AG04450 (cell line): ENCODE data around the gene NFYB. TPM values are rescaled to one million over a fixed set of nuclear protein-coding genes. Genes with fewer than 3 reads are reported as not detected.

Source experiments
- CTCF ChIA-PET: fragments of 300-600, 350-600 bp; formaldehyde crosslinking; extraction: SDS; loops from one replicate; lab custom pipeline; 2022; ENCODE audit warnings: antibody characterized with exemption, inconsistent platforms; lab: Charles Lee
- POLR2A ChIA-PET: fragments of 350-600 bp; formaldehyde crosslinking; extraction: SDS; loops from one replicate; lab custom pipeline; 2021; ENCODE audit warnings: antibody characterized with exemption, inconsistent platforms; lab: Yijun Ruan, JAX
- DNase-seq: peaks from one replicate; pipeline ENCODE4 v3.0.0-alpha.2; 2011; ENCODE audit warnings: low read depth, low spot score
- H3K27ac ChIP-seq: one replicate; pipeline ENCODE4 v1.5.1; 2012; ENCODE audit warnings: low read depth, low read length, control low read depth
- H3K27me3 ChIP-seq: one replicate; pipeline ENCODE4 v1.6.0; 2012; ENCODE audit warnings: low read length; ENCODE audit not compliant: control insufficient read depth, insufficient read depth
- H3K4me3 ChIP-seq: 2 replicates; pipeline ENCODE4 v1.5.1; 2011; ENCODE audit warnings: mild to moderate bottlenecking, low read depth, low read length, control low read depth
- H3K9me3 ChIP-seq: 2 replicates; pipeline ENCODE4 v1.5.1; 2012; ENCODE audit warnings: low read length; ENCODE audit not compliant: control insufficient read depth, insufficient read depth
- CTCF ChIP-seq: IDR thresholded peaks from 2 replicates; pipeline ENCODE4 v1.5.1; 2011; ENCODE audit warnings: low read depth, low read length, control low read depth, inconsistent platforms
- polyA plus RNA-seq: library from polyadenylated mRNA; depleted of rRNA; stranded (reverse); fragments of >200 nt; gene quantifications from 2 replicates; pipeline ENCODE4 v1.2.3, GENCODE V29; 2011

The NFYB gene
- polyA plus RNA-seq, 1 experiment = 57.9 TPM

GRCh38 chr12:104182144-104182543 is 44.1 kb upstream of the NFYB start:
- POLR2A ChIA-PET = interaction anchor here (0.7 kb wide), 1 partner anchor 16 kb away, joined by 6 read pairs; no protein-coding TSS in a partner anchor
- H3K27ac ChIP-seq = peak overlapping the region; percentile 83
- H3K27me3 ChIP-seq = no peaks in the 10 kb centered on the region
- H3K9me3 ChIP-seq = peaks cover 14% of the 10 kb centered on the region
- TF ChIP-seq CTCF = peak; percentile 24; the same call in 1 of the 2 replicates
- peak; percentile 87 for DNase-seq
- CTCF ChIA-PET = no interaction called here
- no peak overlapping the region for H3K4me3 ChIP-seq

- no peak for TF ChIP-seq CTCF
- Histone ChIP-seq H3K9me3 (peaks cover 14% of the 10 kb centered on the region), H3K27me3 (no peaks in the 10 kb centered on the region), H3K4me3 (no peak overlapping the region), H3K27ac (peak overlapping the region; percentile 82)
- ChIA-PET POLR2A (interaction anchor here (0.7 kb wide), 1 partner anchor 15 kb away, joined by 6 read pairs; no protein-coding TSS in a partner anchor), CTCF (no interaction called here)
- DNase-seq = no peak
Observed at GRCh38 chr12:104181313-104181712, 43.3 kb upstream of the NFYB start.

- TF ChIP-seq CTCF = no peak
- POLR2A ChIA-PET = no interaction called here
- H3K27ac ChIP-seq = no peak overlapping the region
- CTCF ChIA-PET = interaction anchor here (0.7 to 1.0 kb wide), 2 partner anchors 71 to 277 kb away, joined by 3 to 4 read pairs; no protein-coding TSS in a partner anchor
- no peak overlapping the region for H3K4me3 ChIP-seq
- DNase-seq = no peak
- H3K27me3 ChIP-seq = no peaks in the 10 kb centered on the region
- H3K9me3 ChIP-seq = peaks cover 14% of the 10 kb centered on the region
Observed at GRCh38 chr12:104180374-104180773, 42.4 kb upstream of the NFYB start.

- ChIA-PET POLR2A (interaction anchor here (0.7 to 1.7 kb wide), 8 partner anchors 8 to 126 kb away, joined by 3 to 14 read pairs (median 4); partner anchors contain the start of genes EID3 and NFYB), CTCF (interaction anchor here (0.8 to 1.1 kb wide), 2 partner anchors 11 to 225 kb away, joined by 3 to 17 read pairs; no protein-coding TSS in a partner anchor)
- DNase-seq = peak; percentile 89
- Histone ChIP-seq H3K27me3 (no peaks in the 10 kb centered on the region), H3K27ac (peak overlapping the region; percentile 94), H3K9me3 (no peaks in the 10 kb centered on the region), H3K4me3 (no peak overlapping the region)
- peak; percentile 53 for TF ChIP-seq CTCF
Observed at GRCh38 chr12:104177663-104178501, 39.9 kb upstream of the NFYB start.

- peak overlapping the region; percentile 94 for H3K27ac ChIP-seq
- no peak overlapping the region for H3K4me3 ChIP-seq
- no peaks in the 10 kb centered on the region for H3K27me3 ChIP-seq
- peaks cover under 1% of the 10 kb centered on the region; the same call in 1 of the 2 replicates for H3K9me3 ChIP-seq
- no peak for TF ChIP-seq CTCF
- DNase-seq = no peak
- ChIA-PET POLR2A (interaction anchor here (0.7 to 1.7 kb wide), 7 partner anchors 9 to 116 kb away, joined by 3 to 14 read pairs (median 4); partner anchors contain the start of gene NFYB), CTCF (interaction anchor here (0.8 to 1.1 kb wide), 2 partner anchors 11 to 225 kb away, joined by 3 to 17 read pairs; no protein-coding TSS in a partner anchor)
Observed at GRCh38 chr12:104177336-104177662, 39.3 kb upstream of the NFYB start.
